Measurements from ENCODE around the gene GART. TPM values are rescaled to one million over a fixed set of nuclear protein-coding genes. Genes with fewer than 3 reads are reported as not detected.

The GART gene
- total RNA-seq, 4 donors from 2014 or later, result 69.9 to 87.7 (median 77.3) TPM

DNA sequence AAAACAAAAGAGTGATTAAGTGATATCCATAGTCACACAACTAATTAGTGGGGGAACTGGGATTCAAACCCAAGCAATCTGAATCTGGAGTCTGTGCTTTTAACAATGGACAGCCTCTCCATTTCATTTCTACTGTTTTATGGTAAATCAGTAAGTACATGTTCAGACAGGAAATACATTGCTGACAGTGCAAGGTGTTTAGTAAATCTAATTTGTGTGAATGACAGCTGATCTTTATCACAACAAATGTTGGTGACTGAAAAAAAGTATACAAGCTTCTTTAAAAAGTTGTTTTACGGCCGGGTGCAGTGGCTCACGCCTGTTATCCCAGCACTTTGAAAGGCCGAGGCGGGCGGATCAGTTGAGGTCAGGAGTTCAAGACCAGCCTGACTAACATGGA, 26.0 kb upstream of the GART start:
- H3K27ac ChIP-seq, result no peak overlapping the region
- no peak overlapping the region for H3K4me3 ChIP-seq
- 67% methylated on average over 6 of the region's 6 CpGs for WGBS

DNA sequence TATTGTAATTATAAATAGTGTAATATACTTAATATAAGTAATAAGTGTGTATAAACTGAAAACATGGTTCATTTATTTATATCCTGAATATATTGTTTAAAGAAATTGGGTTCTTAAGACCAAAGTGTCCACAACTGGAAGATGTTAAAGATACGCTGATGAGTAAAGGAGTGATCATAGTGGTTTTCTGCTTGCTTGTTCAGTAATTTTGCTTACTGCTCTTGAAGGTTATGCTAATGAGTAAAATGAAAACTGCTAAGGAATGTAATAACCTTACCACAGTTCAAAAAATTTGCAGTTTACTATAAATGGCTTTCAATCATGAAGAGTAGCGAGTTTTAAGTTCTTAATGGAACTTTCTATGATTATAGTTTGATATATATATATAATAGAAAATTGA, 24.6 kb upstream of the GART start:
- 95% methylated on average over 2 of the region's 2 CpGs for WGBS
- Histone ChIP-seq H3K36me3 (peaks cover 62% of the 10 kb centered on the region), H3K27me3 (no peaks in the 10 kb centered on the region), H3K4me3 (no peak overlapping the region), H3K4me1 (peaks cover 9% of the 10 kb centered on the region), H3K9me3 (no peaks in the 10 kb centered on the region), H3K27ac (no peak overlapping the region)
- no peak for TF ChIP-seq POLR2AphosphoS5 (IDR thresholded peaks at IDR 0.05)
- TF ChIP-seq, protein P1, sequence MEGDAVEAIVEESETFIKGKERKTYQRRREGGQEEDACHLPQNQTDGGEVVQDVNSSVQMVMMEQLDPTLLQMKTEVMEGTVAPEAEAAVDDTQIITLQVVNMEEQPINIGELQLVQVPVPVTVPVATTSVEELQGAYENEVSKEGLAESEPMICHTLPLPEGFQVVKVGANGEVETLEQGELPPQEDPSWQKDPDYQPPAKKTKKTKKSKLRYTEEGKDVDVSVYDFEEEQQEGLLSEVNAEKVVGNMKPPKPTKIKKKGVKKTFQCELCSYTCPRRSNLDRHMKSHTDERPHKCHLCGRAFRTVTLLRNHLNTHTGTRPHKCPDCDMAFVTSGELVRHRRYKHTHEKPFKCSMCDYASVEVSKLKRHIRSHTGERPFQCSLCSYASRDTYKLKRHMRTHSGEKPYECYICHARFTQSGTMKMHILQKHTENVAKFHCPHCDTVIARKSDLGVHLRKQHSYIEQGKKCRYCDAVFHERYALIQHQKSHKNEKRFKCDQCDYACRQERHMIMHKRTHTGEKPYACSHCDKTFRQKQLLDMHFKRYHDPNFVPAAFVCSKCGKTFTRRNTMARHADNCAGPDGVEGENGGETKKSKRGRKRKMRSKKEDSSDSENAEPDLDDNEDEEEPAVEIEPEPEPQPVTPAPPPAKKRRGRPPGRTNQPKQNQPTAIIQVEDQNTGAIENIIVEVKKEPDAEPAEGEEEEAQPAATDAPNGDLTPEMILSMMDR (IDR thresholded peaks at IDR 0.05), result no peak
- TF ChIP-seq POLR2A (IDR thresholded peaks at IDR 0.05), result no peak
- TF ChIP-seq EP300 (IDR thresholded peaks at IDR 0.05), result no peak
- DNase-seq (ENCODE audit: low spot score in 2 of 2), result no peak

More for the DNA sequence above, 26.0 kb upstream of the GART start:
- H3K36me3 ChIP-seq, result peaks cover 57% of the 10 kb centered on the region
- H3K4me1 ChIP-seq, result peaks cover 9% of the 10 kb centered on the region
- no peaks in the 10 kb centered on the region for H3K27me3 ChIP-seq
- TF ChIP-seq, protein P1 (IDR thresholded peaks at IDR 0.05), result no peak
- TF ChIP-seq EP300 (IDR thresholded peaks at IDR 0.05) (no peak), POLR2A (IDR thresholded peaks at IDR 0.05) (no peak), POLR2AphosphoS5 (IDR thresholded peaks at IDR 0.05) (no peak)
- no peak for DNase-seq (ENCODE audit: low spot score in 2 of 2)
- no peaks in the 10 kb centered on the region for H3K9me3 ChIP-seq

DNA sequence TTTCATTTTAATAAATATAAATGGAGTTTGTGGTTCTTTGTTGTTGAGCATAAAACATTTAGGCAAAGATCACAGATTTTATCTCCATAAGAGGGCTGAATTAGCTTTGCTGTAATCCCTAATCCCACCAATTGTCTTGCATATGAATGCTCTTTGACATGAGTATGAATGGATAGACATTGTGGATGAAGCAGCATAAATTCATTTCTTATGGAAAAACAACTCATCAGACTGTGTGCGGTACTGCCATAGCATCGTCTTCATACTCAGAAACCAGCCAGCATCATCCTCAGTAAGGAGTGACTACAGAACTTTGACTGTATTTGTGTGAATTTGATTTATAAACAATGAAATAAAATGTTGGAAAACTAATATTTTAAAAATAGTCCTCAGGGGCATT, 20.5 kb upstream of the GART start:
- Histone ChIP-seq H3K9me3 (no peaks in the 10 kb centered on the region), H3K27ac (no peak overlapping the region), H3K4me3 (no peak overlapping the region), H3K27me3 (no peaks in the 10 kb centered on the region), H3K4me1 (peaks cover under 1% of the 10 kb centered on the region), H3K36me3 (peaks cover 68% of the 10 kb centered on the region)
- 96% methylated on average over 2 of the region's 2 CpGs for WGBS
- no peak for DNase-seq (ENCODE audit: low spot score in 2 of 2)
- TF ChIP-seq EP300 (IDR thresholded peaks at IDR 0.05), result no peak
- TF ChIP-seq, protein P1 (IDR thresholded peaks at IDR 0.05), result no peak

DNA sequence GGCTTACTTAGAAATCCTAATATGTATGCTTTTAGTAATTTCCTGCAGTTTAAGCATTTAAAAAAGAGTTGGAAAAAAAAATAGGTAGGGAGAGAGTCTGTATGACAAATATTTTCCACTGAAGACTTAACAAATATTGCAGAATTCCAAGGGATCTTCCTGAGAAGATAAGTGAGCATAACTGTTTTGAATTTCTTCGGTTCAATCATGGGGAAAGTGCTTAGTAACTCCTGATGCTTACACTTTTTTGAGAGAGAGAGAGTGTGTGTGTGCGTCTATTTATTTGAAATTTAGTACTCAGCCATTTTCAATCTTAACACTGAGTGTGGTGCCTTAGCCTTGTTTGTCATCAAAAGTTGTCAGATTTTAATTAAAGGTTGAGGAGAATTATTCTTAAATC, 19.5 kb upstream of the GART start:
- no peak overlapping the region for H3K27ac ChIP-seq
- H3K4me1 ChIP-seq, result no peaks in the 10 kb centered on the region
- peaks cover 66% of the 10 kb centered on the region for H3K36me3 ChIP-seq
- H3K27me3 ChIP-seq, result no peaks in the 10 kb centered on the region
- DNase-seq (ENCODE audit: low spot score in 2 of 2), result no peak
- TF ChIP-seq, protein P1 (IDR thresholded peaks at IDR 0.05), result no peak
- TF ChIP-seq POLR2A (IDR thresholded peaks at IDR 0.05) (no peak), POLR2AphosphoS5 (IDR thresholded peaks at IDR 0.05) (no peak), EP300 (IDR thresholded peaks at IDR 0.05) (no peak)
- 77% methylated on average over 2 of the region's 2 CpGs for WGBS
- H3K9me3 ChIP-seq, result no peaks in the 10 kb centered on the region
- no peak overlapping the region for H3K4me3 ChIP-seq

DNA sequence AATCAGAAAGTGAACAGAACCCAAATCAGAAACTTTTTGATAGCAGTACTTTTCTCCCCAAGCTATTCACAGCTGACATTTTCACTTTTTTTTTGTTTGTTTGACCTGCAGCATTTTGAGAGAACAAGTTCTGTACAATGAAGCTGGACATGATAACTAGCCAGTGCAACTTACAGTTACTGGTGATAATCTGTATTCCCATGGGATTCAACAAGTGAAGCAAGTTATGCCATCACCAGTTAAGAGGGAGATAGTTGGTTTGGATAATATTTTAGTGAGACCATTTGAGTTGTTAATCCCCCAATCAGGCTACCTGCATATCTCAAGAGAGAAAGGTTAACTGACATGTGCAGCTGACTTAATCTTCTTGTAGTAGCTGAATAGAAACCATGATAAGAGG, 19.0 kb upstream of the GART start:
- no peak overlapping the region for H3K4me3 ChIP-seq
- H3K27ac ChIP-seq, result no peak overlapping the region
- H3K27me3 ChIP-seq, result no peaks in the 10 kb centered on the region
- no peaks in the 10 kb centered on the region for H3K9me3 ChIP-seq
- H3K36me3 ChIP-seq, result peaks cover 70% of the 10 kb centered on the region
- H3K4me1 ChIP-seq, result peaks cover 3% of the 10 kb centered on the region
- DNase-seq (ENCODE audit: low spot score in 2 of 2), result no peak
- TF ChIP-seq POLR2A (IDR thresholded peaks at IDR 0.05), result no peak
- no peak for TF ChIP-seq EP300 (IDR thresholded peaks at IDR 0.05)
- no peak for TF ChIP-seq POLR2AphosphoS5 (IDR thresholded peaks at IDR 0.05)
- TF ChIP-seq, protein P1 (IDR thresholded peaks at IDR 0.05), result no peak

Measured in suprapubic skin (tissue), 4 donors.